ENCODE data around the gene VARS2.

Gene VARS2

DNA sequence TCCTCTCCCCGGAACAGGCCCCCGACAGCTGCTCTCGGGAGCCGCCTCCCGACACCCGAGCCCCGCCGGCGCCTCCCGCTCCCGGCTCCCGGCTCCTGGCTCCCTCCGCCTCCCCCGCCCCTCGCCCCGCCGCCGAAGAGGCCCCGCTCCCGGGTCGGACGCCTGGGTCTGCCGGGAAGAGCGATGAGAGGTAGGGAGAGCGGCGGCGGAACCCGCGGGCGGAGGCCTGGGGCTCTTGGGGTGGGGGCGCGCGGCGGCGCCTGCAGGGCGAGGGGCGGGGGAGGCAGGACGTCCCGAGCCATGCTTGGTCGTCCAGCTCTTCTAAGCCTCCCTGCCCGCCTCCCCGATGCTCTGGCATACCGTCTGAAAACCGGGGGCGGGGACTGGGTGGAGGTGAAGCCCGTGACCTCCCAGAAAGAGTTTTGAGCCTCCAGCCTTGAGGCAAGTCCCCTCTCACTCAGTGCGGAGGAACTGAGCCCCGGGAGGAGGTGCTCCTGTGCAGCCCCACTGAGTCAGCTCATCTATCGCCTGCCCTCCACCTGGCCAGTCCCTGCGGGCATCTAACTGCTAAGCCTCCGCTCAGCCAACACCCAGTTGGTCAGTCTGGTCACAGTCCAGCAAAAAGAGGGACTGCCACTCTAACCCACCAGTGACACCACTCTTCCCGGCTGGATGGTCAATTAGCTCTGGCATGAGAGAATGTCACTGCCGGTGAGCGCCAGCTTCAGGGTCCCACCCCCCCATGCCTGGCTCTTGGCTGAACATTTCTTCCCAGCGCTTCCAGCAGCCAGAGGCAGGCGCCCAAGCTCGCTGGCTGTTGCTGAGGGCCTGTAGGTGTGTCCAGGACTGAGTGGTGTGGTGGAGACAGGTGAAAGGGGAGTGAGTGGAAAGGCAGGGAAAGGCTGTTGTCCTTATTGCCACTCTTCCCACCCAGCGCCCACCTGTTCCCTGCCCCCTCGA lies 29.2 kb upstream of the VARS2 start:
- no peak for DNase-seq

DNA sequence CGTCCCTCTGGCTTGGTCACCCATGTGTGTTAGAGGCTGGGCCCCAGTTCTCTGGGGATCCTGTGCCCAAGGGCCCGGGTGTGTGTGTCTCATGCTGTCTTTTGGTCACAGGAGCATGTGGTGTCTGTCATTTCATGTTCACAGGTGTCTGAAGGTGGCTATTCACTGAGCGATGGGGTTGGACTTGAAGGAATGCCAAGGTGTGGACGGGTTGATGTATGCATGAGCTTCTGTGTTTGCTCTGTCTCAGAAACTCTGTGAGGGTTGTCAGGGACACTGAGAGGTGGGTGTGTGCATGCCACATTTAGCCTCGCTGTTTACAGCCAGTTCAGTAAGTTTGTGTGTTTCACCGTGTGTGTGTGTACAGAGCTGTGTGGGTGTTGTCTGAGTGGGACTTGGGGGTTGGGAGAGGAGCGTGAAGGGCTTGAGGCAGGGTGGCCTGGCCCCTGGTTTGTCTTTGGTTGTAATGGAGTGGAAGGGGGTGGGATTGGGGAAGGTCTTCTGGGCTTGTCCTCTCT lies 28.5 kb upstream of the VARS2 start:
- DNase-seq: no peak

GRCh38 chr6:30885999-30886896 lies 27.8 kb upstream of the VARS2 start:
- DNase-seq: peak; percentile 80

DNA sequence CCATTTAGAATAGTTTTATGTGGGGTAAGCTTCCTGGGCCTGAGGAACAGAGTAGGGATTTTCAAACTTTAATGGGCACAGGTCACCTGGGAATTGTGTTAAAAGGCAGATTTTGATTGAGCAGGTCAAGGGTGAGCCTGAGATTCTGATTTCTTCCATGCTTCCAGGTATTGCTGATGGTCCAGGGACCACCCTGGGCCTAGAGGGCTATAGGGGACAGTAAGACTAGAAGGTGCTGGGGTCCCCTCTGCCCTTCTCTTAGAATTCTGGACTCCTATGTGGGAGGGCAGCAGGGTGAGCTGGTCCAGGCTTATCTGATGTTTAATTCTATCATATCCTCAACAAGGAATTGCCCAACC lies 27.2 kb upstream of the VARS2 start:
- no peak for DNase-seq

DNA sequence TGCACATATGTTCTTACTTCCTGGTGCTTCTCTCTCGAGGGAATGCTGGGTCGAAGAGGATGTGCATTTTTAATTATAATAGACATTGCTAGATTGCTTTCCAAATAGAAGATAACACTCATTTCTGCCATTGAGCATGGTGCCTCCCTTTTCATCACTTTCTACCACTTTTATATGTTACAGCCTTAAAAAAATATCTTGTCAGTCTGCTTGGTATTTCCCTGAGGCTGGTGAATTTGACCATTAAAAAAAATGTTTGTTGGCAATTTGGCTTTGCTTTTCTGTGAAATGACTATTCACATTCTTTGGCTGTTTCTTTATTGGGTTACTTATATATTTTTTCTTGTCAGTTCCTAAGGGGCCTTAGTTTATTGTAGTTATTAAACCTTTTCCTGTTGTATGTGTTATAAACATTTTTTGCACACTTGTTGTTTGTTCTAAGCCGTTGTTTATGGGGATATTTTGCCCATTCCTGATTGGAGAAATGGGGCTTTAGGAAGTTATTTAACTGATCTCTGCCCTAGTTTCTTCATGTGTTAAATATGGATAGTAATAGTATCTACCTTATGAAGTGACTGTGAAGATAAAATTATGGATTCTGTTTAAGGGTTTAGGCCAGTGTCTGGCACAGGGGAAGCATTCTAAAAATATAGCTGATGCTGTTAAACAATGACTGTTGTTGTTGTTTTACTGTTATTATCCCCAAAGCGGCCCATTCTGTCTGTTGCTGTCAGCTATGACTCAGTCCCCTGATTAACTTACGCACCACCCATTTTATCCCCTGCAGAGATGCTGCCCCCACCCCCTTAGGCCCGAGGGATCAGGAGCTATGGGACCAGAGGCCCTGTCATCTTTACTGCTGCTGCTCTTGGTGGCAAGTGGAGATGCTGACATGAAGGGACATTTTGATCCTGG lies 25.9 kb upstream of the VARS2 start:
- no peak for DNase-seq

DNA sequence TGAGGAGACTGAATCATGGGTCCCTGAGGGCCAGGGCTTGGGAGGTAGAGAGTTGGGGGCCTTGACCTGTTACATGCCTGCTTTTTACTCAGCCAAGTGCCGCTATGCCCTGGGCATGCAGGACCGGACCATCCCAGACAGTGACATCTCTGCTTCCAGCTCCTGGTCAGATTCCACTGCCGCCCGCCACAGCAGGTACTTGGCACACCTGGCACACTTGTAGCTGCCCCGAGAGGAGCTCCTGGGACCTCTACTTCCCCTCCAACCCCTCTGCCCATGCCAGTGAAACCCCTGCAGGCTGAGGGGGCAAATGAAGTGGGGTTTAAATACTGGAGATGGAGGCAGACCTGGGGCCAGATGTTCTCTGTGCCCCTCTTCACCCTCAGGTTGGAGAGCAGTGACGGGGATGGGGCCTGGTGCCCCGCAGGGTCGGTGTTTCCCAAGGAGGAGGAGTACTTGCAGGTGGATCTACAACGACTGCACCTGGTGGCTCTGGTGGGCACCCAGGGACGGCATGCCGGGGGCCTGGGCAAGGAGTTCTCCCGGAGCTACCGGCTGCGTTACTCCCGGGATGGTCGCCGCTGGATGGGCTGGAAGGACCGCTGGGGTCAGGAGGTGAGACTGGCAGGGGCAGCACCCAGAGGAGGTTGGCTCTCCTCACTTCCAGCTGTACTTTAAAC lies 25.1 kb upstream of the VARS2 start:
- DNase-seq: no peak

DNA sequence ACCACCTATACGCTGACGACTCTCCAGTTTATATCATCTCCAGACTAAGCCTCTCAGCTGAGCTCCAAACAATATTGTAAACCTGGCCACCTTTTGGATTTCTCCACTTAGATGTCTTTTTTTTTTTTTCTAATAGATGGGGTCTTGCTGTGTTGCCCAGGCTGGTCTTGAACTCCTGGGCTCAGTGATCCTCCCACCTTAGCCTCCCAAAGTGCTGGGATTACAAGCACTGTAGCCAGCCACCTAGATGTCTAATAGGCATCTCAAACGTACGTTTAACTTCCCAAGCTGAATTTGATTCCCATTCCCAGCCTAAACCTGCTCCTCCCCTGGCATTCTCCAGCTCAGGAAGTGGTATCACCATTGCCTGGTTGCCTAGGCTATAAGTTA lies 24.5 kb upstream of the VARS2 start:
- DNase-seq: no peak

DNA sequence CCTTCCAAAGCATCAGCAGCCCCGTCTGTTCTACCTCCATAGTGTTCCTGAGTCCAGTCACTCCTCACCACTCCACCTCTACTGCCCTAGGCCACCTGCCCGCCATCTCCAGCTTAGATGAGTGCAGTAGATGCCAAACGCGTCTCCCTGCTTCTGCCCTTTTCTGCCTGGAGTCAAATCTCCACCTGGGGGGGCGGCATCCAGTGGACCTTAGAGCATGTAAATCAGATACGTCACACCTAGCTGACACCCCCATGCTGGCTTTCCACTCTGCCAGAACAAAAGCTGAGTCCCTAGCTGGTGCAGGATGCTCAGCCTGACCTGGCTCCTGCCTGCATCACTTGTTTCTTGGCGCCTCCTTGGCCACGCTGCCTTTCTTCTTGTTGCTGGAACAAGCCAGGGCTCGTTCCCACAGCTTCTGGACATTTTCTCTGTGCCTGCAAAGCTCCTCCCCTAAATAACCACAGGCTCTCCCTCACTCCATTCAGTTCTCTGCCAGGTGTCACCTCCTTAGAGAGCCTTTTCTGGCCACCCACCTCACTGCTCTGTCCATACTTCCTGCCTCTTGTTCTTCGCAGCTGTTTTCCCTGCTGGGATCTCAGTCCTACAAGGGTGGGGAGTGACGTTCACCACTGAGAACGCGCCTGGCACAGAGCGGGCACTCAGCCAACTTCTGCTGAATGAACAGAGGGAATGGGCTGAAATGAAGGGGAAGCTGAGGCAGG lies 24.0 kb upstream of the VARS2 start:
- peak; percentile 88 for DNase-seq

DNA sequence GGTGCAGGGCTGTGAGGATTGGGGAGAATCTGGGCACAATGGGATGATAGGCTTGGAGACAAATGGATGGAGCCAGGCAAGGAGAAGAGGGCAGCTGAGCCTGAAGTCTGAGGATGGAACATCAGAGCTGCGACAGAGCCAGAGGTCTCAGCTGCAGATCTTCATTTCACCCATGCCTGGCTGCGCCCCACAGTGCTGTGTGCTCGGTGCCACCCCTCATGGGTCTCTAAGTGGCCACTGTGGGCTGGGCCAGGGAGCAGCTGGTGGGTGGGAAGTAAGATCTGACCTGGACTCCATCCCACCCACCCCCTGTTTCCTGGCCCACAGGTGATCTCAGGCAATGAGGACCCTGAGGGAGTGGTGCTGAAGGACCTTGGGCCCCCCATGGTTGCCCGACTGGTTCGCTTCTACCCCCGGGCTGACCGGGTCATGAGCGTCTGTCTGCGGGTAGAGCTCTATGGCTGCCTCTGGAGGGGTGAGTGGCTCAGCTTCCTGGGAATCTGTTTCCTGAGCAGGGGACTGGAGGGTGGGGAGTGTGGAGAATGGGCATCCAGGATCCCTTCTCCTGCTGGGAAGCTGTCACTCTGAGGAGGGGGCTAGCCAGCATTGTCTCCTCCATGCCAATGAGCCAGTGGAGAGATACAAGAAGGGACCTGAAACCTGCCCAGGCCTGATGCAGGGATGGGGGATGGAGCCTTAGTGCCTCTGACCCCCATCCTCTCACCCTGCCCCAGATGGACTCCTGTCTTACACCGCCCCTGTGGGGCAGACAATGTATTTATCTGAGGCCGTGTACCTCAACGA lies 23.2 kb upstream of the VARS2 start:
- DNase-seq: no peak

- DNase-seq: no peak
These were observed 22.7 kb upstream of the VARS2 start for GRCh38 chr6:30891450-30891723.

DNA sequence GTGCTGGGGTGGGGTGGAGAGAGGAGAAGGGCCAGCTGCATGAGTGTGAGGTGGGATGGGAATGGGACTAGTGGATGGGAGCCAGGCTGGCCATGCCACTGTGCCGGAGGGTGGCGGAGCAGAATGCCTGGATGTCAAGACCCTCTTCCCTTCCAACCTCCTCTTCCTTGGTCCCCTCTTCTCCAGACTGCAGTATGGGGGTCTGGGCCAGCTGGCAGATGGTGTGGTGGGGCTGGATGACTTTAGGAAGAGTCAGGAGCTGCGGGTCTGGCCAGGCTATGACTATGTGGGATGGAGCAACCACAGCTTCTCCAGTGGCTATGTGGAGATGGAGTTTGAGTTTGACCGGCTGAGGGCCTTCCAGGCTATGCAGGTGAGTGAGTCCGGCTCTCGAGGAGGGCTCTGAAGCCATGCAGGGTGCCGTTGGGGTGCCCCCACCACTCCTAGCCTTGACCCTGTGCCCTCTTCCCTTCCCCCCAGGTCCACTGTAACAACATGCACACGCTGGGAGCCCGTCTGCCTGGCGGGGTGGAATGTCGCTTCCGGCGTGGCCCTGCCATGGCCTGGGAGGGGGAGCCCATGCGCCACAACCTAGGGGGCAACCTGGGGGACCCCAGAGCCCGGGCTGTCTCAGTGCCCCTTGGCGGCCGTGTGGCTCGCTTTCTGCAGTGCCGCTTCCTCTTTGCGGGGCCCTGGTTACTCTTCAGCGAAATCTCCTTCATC lies 22.1 kb upstream of the VARS2 start:
- DNase-seq: no peak

GRCh38 chr6:30893001-30893591 lies 20.9 kb upstream of the VARS2 start:
- no peak for DNase-seq

DNA sequence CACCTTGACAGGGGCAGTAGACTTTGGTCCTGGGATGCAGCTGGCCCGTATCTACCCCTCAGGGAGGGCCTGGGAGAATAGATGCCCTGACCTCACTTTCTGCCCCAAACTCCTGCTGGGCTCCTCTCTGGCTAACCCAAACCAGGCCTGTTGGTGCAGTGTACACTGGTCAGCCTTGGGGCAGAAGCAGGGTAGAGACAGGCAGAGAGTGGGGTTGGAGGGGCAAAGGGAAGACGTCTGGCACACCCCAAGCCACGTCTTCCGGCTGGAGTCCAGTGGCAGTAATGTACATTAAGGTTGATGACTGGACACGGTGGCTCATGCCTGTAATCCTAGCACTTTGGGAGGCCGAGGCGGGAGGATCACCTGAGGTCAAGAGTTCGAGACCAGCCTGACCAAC lies 20.4 kb upstream of the VARS2 start:
- no peak for DNase-seq

GRCh38 chr6:30894381-30894780 lies 19.7 kb upstream of the VARS2 start:
- no peak for DNase-seq

DNA sequence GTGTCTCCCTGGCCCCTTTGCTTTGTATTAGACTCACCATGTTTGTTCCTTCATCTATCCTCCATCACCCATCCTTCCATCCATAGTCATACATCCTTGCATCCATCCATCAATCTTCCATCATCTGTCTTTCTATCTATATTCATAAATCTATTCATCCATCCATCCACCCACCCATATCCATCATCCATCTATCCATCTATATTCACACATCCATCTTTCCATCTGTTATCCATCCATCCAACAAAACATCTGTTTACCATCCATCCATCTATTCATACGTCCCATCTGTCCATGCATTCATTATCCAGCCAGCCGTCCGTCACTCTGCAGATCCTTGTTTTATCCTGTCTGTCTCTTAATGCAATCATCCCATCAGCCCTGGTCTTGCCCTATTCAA lies 19.1 kb upstream of the VARS2 start:
- DNase-seq: no peak

DNA sequence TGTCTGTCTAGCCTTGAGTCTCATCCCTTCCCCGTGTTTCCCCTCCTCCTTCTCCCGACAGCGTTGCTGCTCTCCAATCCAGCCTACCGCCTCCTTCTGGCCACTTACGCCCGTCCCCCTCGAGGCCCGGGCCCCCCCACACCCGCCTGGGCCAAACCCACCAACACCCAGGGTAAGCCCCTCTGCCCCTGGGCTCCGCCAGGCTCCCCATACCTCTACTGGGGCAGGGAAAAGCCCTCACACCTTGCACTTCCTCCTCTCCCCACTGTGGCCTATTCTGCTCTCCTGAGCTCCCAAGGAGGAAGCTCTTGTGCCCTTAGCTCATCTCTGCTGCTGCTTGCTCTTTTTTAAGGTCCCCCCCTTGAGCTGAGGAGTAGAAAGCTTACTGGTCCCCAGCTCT lies 18.7 kb upstream of the VARS2 start:
- DNase-seq: no peak

DNA sequence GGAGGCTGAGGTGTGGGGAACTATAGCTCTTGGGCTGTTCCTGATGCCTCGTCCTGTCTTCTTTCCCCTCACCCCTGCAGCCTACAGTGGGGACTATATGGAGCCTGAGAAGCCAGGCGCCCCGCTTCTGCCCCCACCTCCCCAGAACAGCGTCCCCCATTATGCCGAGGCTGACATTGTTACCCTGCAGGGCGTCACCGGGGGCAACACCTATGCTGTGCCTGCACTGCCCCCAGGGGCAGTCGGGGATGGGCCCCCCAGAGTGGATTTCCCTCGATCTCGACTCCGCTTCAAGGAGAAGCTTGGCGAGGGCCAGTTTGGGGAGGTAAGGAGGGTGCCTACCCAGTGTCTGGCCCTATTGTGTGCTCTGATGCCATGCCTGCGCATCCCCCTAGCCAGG lies 17.5 kb upstream of the VARS2 start:
- no peak for DNase-seq

GRCh38 chr6:30897882-30898281 lies 16.2 kb upstream of the VARS2 start:
- DNase-seq: no peak

DNA sequence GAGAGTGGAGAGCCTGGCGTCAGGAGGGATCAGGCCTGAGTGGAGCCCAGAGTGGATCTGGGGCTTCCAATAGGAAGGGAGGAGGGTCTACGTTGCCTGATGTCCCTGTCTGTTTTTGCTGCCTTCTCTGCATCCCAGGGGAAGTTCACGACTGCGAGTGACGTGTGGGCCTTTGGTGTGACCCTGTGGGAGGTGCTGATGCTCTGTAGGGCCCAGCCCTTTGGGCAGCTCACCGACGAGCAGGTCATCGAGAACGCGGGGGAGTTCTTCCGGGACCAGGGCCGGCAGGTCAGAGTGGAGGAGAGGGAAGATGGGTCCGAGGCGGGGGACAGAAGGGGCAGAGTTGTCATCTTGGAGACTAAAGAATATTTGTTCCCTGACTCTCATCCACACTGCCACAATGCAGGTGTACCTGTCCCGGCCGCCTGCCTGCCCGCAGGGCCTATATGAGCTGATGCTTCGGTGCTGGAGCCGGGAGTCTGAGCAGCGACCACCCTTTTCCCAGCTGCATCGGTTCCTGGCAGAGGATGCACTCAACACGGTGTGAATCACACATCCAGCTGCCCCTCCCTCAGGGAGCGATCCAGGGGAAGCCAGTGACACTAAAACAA lies 15.2 kb upstream of the VARS2 start:
- DNase-seq: no peak

All from NCI-H1105 (cell line).